WTC11 (cell line): ENCODE data around the gene MMP28. TPM values are rescaled to one million over a fixed set of nuclear protein-coding genes. Genes with fewer than 3 reads are reported as not detected.

Experiments used
- CREB1 ChIP-seq: sonication (generic); formaldehyde crosslinking; IDR thresholded peaks from 2 replicates; pipeline ENCODE4 v1.8.0; 2023; ENCODE audit warnings: mild to moderate bottlenecking, missing genetic modification reagents
- ESRRA ChIP-seq: sonication (generic); formaldehyde crosslinking; IDR thresholded peaks from 2 replicates; pipeline ENCODE4 v1.8.1; 2022; ENCODE audit warnings: mild to moderate bottlenecking, missing genetic modification reagents, borderline replicate concordance
- FOXJ3 ChIP-seq: sonication (generic); formaldehyde crosslinking; IDR thresholded peaks from 2 replicates; pipeline ENCODE4 v1.9.0; 2021; ENCODE audit warnings: missing genetic modification reagents, mild to moderate bottlenecking, borderline replicate concordance
- FOXP4 ChIP-seq: sonication (generic); formaldehyde crosslinking; IDR thresholded peaks from 2 replicates; pipeline ENCODE4 v1.8.0; 2022; ENCODE audit warnings: mild to moderate bottlenecking, missing genetic modification reagents
- GTF2I ChIP-seq: fragments of 250-450 bp; sonication (Bioruptor Pico); conservative IDR thresholded peaks from 2 replicates; pipeline ENCODE4 v1.4.0; 2021; ENCODE audit warnings: mild to moderate bottlenecking
- JAZF1 ChIP-seq: fragments of 250-450 bp; sonication (Bioruptor Pico); IDR thresholded peaks from 2 replicates; pipeline ENCODE4 v1.9.0; 2021; ENCODE audit warnings: moderate library complexity, mild to moderate bottlenecking, inconsistent platforms
- NFE2L1 ChIP-seq: sonication (generic); formaldehyde crosslinking; IDR thresholded peaks from 2 replicates; pipeline ENCODE4 v1.8.1; 2023; ENCODE audit warnings: missing genetic modification reagents
- NFYB ChIP-seq: sonication (generic); formaldehyde crosslinking; conservative IDR thresholded peaks from 2 replicates; pipeline ENCODE4 v1.8.0; 2022; ENCODE audit warnings: low read depth, missing genetic modification reagents
- NR2C2 ChIP-seq: sonication (generic); formaldehyde crosslinking; IDR thresholded peaks from 2 replicates; pipeline ENCODE4 v1.8.0; 2022; ENCODE audit warnings: mild to moderate bottlenecking, missing genetic modification reagents
- RELA ChIP-seq: sonication (generic); formaldehyde crosslinking; IDR thresholded peaks from 2 replicates; pipeline ENCODE4 v1.8.1; 2022; ENCODE audit warnings: missing genetic modification reagents, mild to moderate bottlenecking, borderline replicate concordance
- RORB ChIP-seq: fragments of 250-450 bp; sonication (Bioruptor Pico); IDR thresholded peaks from 2 replicates; pipeline ENCODE4 v1.9.0; 2021; ENCODE audit warnings: mild to moderate bottlenecking
- SMAD3 ChIP-seq: sonication (generic); formaldehyde crosslinking; IDR thresholded peaks from 2 replicates; pipeline ENCODE4 v1.8.0; 2022; ENCODE audit warnings: missing genetic modification reagents, mild to moderate bottlenecking, borderline replicate concordance
- TEAD1 ChIP-seq: sonication (generic); formaldehyde crosslinking; IDR thresholded peaks from 2 replicates; pipeline ENCODE4 v1.8.0; 2022; ENCODE audit warnings: mild to moderate bottlenecking, missing genetic modification reagents
- ZNF121 ChIP-seq: sonication (generic); formaldehyde crosslinking; IDR thresholded peaks from 2 replicates; pipeline ENCODE4 v1.8.0; 2023; ENCODE audit warnings: missing genetic modification reagents
- ZNF219 ChIP-seq: sonication (generic); formaldehyde crosslinking; IDR thresholded peaks from 2 replicates; pipeline ENCODE4 v1.8.0; 2023; ENCODE audit warnings: missing genetic modification reagents, mild to moderate bottlenecking, borderline replicate concordance
- ZNF423 ChIP-seq: fragments of 250-450 bp; sonication (Bioruptor Pico); IDR thresholded peaks from 2 replicates; pipeline ENCODE4 v2.1.2; 2022; ENCODE audit warnings: mild to moderate bottlenecking, moderate library complexity
- ZNF512 ChIP-seq: sonication (generic); formaldehyde crosslinking; IDR thresholded peaks from 2 replicates; pipeline ENCODE4 v1.8.1; 2022; ENCODE audit warnings: missing genetic modification reagents, borderline replicate concordance
- total RNA-seq: library from RNA; stranded (reverse); gene quantifications from 3 replicates; pipeline ENCODE4 v1.2.3, GENCODE V29; 2021
- TF ChIP-seq, protein P1 (sequence below): fragments of 250-450 bp; sonication (Bioruptor Pico); IDR thresholded peaks from 2 replicates; pipeline ENCODE4 v1.8.0; 2021; ENCODE audit warnings: mild to moderate bottlenecking
- TF ChIP-seq, protein P2 (sequence below): fragments of 250-450 bp; sonication (Bioruptor Pico); IDR thresholded peaks from 2 replicates; pipeline ENCODE4 v1.9.0; 2021; ENCODE audit warnings: moderate library complexity, mild to moderate bottlenecking, inconsistent platforms, borderline replicate concordance
- TF ChIP-seq, protein P3 (sequence below): sonication (generic); formaldehyde crosslinking; IDR thresholded peaks from 2 replicates; pipeline ENCODE4 v1.8.0; 2023; ENCODE audit warnings: missing genetic modification reagents, mild to moderate bottlenecking, borderline replicate concordance
- TF ChIP-seq, protein P4 (sequence below): sonication (generic); formaldehyde crosslinking; IDR thresholded peaks from 2 replicates; pipeline ENCODE4 v1.8.1; 2023; ENCODE audit warnings: mild to moderate bottlenecking, missing genetic modification reagents, borderline replicate concordance
- TF ChIP-seq, protein P5 (sequence below): sonication (generic); formaldehyde crosslinking; IDR thresholded peaks from 2 replicates; pipeline ENCODE4 v1.8.1; 2023; ENCODE audit warnings: mild to moderate bottlenecking, moderate library complexity, missing genetic modification reagents

Gene MMP28
- total RNA-seq, 1 experiment from 2014 or later = 0.22 TPM

- TF ChIP-seq, protein P1, sequence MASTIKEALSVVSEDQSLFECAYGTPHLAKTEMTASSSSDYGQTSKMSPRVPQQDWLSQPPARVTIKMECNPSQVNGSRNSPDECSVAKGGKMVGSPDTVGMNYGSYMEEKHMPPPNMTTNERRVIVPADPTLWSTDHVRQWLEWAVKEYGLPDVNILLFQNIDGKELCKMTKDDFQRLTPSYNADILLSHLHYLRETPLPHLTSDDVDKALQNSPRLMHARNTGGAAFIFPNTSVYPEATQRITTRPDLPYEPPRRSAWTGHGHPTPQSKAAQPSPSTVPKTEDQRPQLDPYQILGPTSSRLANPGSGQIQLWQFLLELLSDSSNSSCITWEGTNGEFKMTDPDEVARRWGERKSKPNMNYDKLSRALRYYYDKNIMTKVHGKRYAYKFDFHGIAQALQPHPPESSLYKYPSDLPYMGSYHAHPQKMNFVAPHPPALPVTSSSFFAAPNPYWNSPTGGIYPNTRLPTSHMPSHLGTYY (CRISPR knock-in tag) = no peak
- TF ChIP-seq TEAD1 = peak; percentile 97
- TF ChIP-seq, protein P2, sequence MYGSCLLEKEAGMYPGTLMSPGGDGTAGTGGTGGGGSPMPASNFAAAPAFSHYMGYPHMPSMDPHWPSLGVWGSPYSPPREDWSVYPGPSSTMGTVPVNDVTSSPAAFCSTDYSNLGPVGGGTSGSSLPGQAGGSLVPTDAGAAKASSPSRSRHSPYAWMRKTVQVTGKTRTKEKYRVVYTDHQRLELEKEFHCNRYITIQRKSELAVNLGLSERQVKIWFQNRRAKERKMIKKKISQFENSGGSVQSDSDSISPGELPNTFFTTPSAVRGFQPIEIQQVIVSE = no peak
- peak; percentile 62; the same call in 1 of the 2 replicates for TF ChIP-seq ZNF219 (CRISPR knock-in tag)
- TF ChIP-seq ZNF423 (CRISPR knock-in tag) = no peak
- TF ChIP-seq NR2C2 (CRISPR knock-in tag) = peak; percentile 77
- TF ChIP-seq RORB = no peak
- peak; percentile 99 for TF ChIP-seq NFE2L1
- peak; percentile 97 for TF ChIP-seq SMAD3
- no peak for TF ChIP-seq FOXJ3 (CRISPR knock-in tag)
- TF ChIP-seq, protein P3, sequence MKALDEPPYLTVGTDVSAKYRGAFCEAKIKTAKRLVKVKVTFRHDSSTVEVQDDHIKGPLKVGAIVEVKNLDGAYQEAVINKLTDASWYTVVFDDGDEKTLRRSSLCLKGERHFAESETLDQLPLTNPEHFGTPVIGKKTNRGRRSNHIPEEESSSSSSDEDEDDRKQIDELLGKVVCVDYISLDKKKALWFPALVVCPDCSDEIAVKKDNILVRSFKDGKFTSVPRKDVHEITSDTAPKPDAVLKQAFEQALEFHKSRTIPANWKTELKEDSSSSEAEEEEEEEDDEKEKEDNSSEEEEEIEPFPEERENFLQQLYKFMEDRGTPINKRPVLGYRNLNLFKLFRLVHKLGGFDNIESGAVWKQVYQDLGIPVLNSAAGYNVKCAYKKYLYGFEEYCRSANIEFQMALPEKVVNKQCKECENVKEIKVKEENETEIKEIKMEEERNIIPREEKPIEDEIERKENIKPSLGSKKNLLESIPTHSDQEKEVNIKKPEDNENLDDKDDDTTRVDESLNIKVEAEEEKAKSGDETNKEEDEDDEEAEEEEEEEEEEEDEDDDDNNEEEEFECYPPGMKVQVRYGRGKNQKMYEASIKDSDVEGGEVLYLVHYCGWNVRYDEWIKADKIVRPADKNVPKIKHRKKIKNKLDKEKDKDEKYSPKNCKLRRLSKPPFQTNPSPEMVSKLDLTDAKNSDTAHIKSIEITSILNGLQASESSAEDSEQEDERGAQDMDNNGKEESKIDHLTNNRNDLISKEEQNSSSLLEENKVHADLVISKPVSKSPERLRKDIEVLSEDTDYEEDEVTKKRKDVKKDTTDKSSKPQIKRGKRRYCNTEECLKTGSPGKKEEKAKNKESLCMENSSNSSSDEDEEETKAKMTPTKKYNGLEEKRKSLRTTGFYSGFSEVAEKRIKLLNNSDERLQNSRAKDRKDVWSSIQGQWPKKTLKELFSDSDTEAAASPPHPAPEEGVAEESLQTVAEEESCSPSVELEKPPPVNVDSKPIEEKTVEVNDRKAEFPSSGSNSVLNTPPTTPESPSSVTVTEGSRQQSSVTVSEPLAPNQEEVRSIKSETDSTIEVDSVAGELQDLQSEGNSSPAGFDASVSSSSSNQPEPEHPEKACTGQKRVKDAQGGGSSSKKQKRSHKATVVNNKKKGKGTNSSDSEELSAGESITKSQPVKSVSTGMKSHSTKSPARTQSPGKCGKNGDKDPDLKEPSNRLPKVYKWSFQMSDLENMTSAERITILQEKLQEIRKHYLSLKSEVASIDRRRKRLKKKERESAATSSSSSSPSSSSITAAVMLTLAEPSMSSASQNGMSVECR = peak; percentile 96
- TF ChIP-seq, protein P4, sequence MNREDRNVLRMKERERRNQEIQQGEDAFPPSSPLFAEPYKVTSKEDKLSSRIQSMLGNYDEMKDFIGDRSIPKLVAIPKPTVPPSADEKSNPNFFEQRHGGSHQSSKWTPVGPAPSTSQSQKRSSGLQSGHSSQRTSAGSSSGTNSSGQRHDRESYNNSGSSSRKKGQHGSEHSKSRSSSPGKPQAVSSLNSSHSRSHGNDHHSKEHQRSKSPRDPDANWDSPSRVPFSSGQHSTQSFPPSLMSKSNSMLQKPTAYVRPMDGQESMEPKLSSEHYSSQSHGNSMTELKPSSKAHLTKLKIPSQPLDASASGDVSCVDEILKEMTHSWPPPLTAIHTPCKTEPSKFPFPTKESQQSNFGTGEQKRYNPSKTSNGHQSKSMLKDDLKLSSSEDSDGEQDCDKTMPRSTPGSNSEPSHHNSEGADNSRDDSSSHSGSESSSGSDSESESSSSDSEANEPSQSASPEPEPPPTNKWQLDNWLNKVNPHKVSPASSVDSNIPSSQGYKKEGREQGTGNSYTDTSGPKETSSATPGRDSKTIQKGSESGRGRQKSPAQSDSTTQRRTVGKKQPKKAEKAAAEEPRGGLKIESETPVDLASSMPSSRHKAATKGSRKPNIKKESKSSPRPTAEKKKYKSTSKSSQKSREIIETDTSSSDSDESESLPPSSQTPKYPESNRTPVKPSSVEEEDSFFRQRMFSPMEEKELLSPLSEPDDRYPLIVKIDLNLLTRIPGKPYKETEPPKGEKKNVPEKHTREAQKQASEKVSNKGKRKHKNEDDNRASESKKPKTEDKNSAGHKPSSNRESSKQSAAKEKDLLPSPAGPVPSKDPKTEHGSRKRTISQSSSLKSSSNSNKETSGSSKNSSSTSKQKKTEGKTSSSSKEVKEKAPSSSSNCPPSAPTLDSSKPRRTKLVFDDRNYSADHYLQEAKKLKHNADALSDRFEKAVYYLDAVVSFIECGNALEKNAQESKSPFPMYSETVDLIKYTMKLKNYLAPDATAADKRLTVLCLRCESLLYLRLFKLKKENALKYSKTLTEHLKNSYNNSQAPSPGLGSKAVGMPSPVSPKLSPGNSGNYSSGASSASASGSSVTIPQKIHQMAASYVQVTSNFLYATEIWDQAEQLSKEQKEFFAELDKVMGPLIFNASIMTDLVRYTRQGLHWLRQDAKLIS (CRISPR knock-in tag) = no peak; the same call in 1 of the 2 replicates
- peak; percentile 93; the same call in 1 of the 2 replicates for TF ChIP-seq CREB1 (CRISPR knock-in tag)
- TF ChIP-seq GTF2I (CRISPR knock-in tag) = no peak
- TF ChIP-seq ESRRA (CRISPR knock-in tag) = peak; percentile 97
- TF ChIP-seq FOXP4 = peak; percentile 98
- peak; percentile 31; the same call in 1 of the 2 replicates for TF ChIP-seq ZNF121 (CRISPR knock-in tag)
- TF ChIP-seq NFYB (CRISPR knock-in tag) = peak; percentile 71
- TF ChIP-seq, protein P5, sequence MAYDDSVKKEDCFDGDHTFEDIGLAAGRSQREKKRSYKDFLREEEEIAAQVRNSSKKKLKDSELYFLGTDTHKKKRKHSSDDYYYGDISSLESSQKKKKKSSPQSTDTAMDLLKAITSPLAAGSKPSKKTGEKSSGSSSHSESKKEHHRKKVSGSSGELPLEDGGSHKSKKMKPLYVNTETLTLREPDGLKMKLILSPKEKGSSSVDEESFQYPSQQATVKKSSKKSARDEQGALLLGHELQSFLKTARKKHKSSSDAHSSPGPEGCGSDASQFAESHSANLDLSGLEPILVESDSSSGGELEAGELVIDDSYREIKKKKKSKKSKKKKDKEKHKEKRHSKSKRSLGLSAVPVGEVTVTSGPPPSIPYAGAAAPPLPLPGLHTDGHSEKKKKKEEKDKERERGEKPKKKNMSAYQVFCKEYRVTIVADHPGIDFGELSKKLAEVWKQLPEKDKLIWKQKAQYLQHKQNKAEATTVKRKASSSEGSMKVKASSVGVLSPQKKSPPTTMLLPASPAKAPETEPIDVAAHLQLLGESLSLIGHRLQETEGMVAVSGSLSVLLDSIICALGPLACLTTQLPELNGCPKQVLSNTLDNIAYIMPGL (CRISPR knock-in tag) = peak; percentile 73; the same call in 1 of the 2 replicates
- 0 out of 2 replicates have a peak, but pooled peaks have one; percentile 68 for TF ChIP-seq ZNF512 (CRISPR knock-in tag)
- TF ChIP-seq RELA (CRISPR knock-in tag) = peak; percentile 99
- TF ChIP-seq JAZF1 (CRISPR knock-in tag) = no peak
Observed at GRCh38 chr17:35740997-35741931, 54.2 kb downstream of the MMP28 start (continued).
